Karpas-422 (cell line): ENCODE data around the gene CHRDL1. TPM values are rescaled to one million over a fixed set of nuclear protein-coding genes. Genes with fewer than 3 reads are reported as not detected.
"Not testable (repeated sequence)": the region's sequence is repeated elsewhere in the genome, so short reads cannot be mapped to it uniquely, and the experiment has no call there.

ENCODE experiments used
- DNase-seq: peaks from one replicate; pipeline ENCODE4 v3.0.0-alpha.2; 2015
- H2AFZ ChIP-seq: fragments of 200-600 bp; sonication (generic); 2 replicates; pipeline ENCODE4 v1.6.1; 2014; ENCODE audit warnings: antibody characterized with exemption, low read length, mixed read lengths
- H3K27ac ChIP-seq: fragments of 200-600 bp; sonication (generic); 2 replicates; pipeline ENCODE4 v1.5.1; 2014; ENCODE audit warnings: mild to moderate bottlenecking, low read length, moderate library complexity
- H3K27me3 ChIP-seq: fragments of 200-600 bp; sonication (generic); 2 replicates; pipeline ENCODE4 v1.6.1; 2014; ENCODE audit warnings: low read length, mixed read lengths
- H3K36me3 ChIP-seq: fragments of 200-600 bp; sonication (generic); 2 replicates; pipeline ENCODE4 v1.6.1; 2014; ENCODE audit warnings: low read length, mixed read lengths; ENCODE audit not compliant: insufficient read depth
- H3K4me1 ChIP-seq: fragments of 200-600 bp; sonication (generic); 2 replicates; pipeline ENCODE4 v1.6.1; 2014; ENCODE audit warnings: mild to moderate bottlenecking, low read length, mixed read lengths
- H3K4me2 ChIP-seq: fragments of 200-600 bp; sonication (generic); 2 replicates; pipeline ENCODE4 v1.6.1; 2014; ENCODE audit warnings: low read length, low read depth, mild to moderate bottlenecking; ENCODE audit not compliant: poor library complexity, severe bottlenecking
- H3K4me3 ChIP-seq: fragments of 200-600 bp; sonication (generic); 2 replicates; pipeline ENCODE4 v1.5.1; 2014; ENCODE audit warnings: mild to moderate bottlenecking, antibody characterized with exemption, low read length, mixed read lengths
- H3K79me2 ChIP-seq: fragments of 200-600 bp; sonication (generic); 2 replicates; pipeline ENCODE4 v1.6.1; 2014; ENCODE audit warnings: mild to moderate bottlenecking, low read length, mixed read lengths
- H3K9ac ChIP-seq: fragments of 200-600 bp; sonication (generic); 2 replicates; pipeline ENCODE4 v1.6.0; 2014; ENCODE audit warnings: low read length
- H3K9me2 ChIP-seq: fragments of 200-600 bp; sonication (generic), shearing (Covaris generic); replicated peaks from 2 replicates; pipeline ENCODE4 v1.6.0; 2014; ENCODE audit warnings: mild to moderate bottlenecking, low read length, moderate library complexity; ENCODE audit not compliant: insufficient read depth
- H3K9me3 ChIP-seq: fragments of 300-700, 200-600 bp; sonication (generic); 2 replicates; pipeline ENCODE4 v1.6.1; 2014; ENCODE audit warnings: low read length, mixed read lengths
- H4K20me1 ChIP-seq: fragments of 200-600 bp; sonication (generic); 2 replicates; pipeline ENCODE4 v1.6.1; 2014; ENCODE audit warnings: mild to moderate bottlenecking, antibody characterized with exemption, low read length, low read depth; ENCODE audit not compliant: insufficient read depth
- total RNA-seq: library from RNA; depleted of rRNA; stranded (reverse); fragments of >200 nt; shearing (Covaris generic); gene quantifications from 2 replicates; pipeline ENCODE4 v1.2.3, GENCODE V29; 2014; ENCODE audit warnings: low replicate concordance

CHRDL1 gene
- total RNA-seq, 1 experiment from 2014 or later: not detected

DNA sequence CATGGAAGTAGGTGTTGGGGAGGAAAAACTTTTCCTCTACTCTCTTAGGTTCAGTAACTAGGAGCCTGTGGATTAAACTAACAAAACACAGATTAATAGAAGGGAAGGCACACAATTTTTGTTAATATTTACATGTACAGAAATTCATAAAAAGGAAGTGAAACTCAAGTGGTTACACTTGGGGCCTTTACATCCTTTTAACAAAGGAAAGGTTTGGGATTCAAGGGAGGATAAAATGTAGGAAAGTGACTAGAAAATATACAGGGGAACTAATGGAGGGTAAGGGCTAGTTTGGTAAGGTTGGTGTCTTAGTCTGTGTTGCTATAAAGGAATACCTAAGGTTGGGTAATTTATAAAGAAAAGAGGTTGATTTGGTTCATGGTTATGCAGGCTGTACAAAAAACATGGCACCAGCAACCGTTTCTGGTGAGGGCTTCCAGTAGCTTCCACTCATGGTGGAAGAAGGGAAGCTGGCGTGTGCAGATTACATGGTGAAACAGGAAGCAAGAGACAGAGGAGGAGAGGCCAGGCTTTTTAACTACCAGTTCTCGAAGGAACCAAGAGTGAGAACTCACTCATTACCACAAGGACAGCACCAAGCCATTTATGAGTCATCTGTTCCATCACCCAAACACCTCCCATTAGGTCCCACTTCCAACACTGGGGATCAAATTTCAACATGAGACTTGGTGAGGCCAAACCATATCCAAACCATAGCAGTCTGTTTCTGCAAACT, 124.4 kb downstream of the CHRDL1 start:
- H3K27me3 ChIP-seq: no peaks in the 10 kb centered on the region
- no peaks in the 10 kb centered on the region for H3K79me2 ChIP-seq
- H3K4me1 ChIP-seq: no peaks in the 10 kb centered on the region
- no peak overlapping the region for H3K9ac ChIP-seq
- H3K36me3 ChIP-seq: no peaks in the 10 kb centered on the region
- no peaks in the 10 kb centered on the region for H3K9me2 ChIP-seq
- H3K9me3 ChIP-seq: no peaks in the 10 kb centered on the region
- H3K27ac ChIP-seq: no peak overlapping the region
- no peak for DNase-seq
- H2AFZ ChIP-seq: no peak overlapping the region
- no peaks in the 10 kb centered on the region for H4K20me1 ChIP-seq
- no peak overlapping the region for H3K4me2 ChIP-seq
- H3K4me3 ChIP-seq: no peak overlapping the region

DNA sequence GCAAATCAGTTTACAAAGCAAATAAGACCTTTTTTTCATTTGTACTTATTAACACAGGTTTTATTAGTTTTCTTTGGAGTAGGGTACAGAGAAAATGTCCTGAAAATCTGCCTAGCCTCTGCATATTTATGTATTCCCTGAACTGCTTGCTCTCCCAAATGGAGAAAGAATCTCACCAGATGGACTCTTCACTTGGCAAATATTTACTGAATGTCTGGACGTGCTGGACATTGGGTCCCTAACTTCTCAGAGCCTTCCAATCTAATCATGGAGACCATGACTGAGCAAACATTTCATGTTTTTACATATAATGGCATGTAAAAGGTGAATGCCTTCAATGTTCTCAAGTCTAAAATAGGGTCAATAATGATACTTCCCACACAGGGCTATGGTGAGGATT, 126.0 kb downstream of the CHRDL1 start:
- Histone ChIP-seq H3K4me3 (no peak overlapping the region), H3K79me2 (no peaks in the 10 kb centered on the region), H3K27me3 (no peaks in the 10 kb centered on the region), H3K9me2 (no peaks in the 10 kb centered on the region), H3K9ac (no peak overlapping the region), H3K9me3 (no peaks in the 10 kb centered on the region), H3K4me1 (no peaks in the 10 kb centered on the region), H3K27ac (no peak overlapping the region), H3K36me3 (no peaks in the 10 kb centered on the region), H3K4me2 (no peak overlapping the region), H2AFZ (no peak overlapping the region), H4K20me1 (no peaks in the 10 kb centered on the region)
- DNase-seq: no peak

DNA sequence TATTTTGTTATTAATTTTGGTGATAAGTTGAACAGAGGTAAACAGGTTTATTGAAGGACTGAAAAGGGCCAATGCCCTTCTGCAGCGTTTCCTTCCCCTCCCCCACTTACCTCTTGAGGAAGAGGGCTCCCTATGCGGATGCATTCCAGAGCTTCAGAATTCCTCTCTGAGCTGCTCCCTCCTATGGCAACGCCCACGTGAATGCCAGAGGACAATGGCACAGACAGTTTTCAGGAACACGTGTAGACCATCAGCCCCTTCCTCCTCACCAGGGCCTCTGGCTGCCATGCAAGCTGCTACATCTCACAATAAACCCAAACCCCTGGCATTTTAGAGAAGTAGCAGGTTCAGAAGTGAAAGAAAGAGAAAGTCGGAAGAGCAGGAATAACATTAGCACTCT, 127.9 kb downstream of the CHRDL1 start:
- no peak overlapping the region for H3K9ac ChIP-seq
- H3K79me2 ChIP-seq: no peaks in the 10 kb centered on the region
- no peak overlapping the region for H3K4me2 ChIP-seq
- H3K4me3 ChIP-seq: no peak overlapping the region
- no peaks in the 10 kb centered on the region for H3K27me3 ChIP-seq
- no peak overlapping the region for H3K27ac ChIP-seq
- H3K36me3 ChIP-seq: no peaks in the 10 kb centered on the region
- H4K20me1 ChIP-seq: no peaks in the 10 kb centered on the region
- DNase-seq: no peak
- H3K4me1 ChIP-seq: no peaks in the 10 kb centered on the region
- no peaks in the 10 kb centered on the region for H3K9me2 ChIP-seq
- H2AFZ ChIP-seq: no peak overlapping the region
- H3K9me3 ChIP-seq: no peaks in the 10 kb centered on the region

DNA sequence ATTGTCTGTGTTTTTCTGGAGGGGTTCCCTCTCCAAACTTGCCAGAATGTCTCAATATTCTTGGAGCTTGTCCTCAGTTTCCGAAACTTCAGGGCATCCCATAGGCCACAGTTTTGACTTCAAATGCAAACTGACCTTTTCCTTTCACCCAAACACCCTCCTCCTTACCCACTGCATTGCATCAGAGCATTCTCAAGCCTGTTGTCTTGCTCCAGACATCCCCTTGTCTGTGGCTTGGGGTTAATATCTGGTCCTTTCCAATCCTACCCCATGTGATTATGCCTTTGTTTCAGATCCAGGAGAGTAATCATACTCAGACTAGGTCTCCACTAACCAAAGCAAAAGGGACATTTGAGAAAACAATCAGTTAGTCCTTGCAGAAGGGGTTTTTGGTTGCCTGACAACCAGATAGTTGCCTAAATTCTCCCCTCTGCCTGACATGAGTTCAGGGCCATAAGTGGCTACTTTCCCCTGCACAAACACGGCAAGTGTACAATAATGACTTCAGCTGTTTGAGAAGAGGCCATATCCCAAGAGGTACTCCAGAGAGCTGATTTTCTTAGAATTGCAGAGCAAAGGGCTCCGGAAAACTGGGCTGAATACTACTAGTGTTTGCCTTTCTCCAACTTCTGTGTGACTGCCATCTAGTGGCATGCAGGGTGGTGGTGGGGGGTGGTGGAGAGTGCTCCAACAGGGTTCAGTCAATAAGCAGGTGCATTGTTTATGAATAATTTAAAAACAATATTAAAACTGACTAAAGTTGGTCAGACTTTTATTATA, 130.2 kb downstream of the CHRDL1 start:
- Histone ChIP-seq H3K27ac (no peak overlapping the region), H3K9me3 (no peaks in the 10 kb centered on the region), H3K79me2 (no peaks in the 10 kb centered on the region), H3K36me3 (no peaks in the 10 kb centered on the region), H4K20me1 (no peaks in the 10 kb centered on the region), H3K4me1 (no peaks in the 10 kb centered on the region), H2AFZ (no peak overlapping the region), H3K4me2 (no peak overlapping the region), H3K27me3 (no peaks in the 10 kb centered on the region), H3K9me2 (no peaks in the 10 kb centered on the region), H3K9ac (no peak overlapping the region), H3K4me3 (no peak overlapping the region)
- peak; percentile 80 for DNase-seq

DNA sequence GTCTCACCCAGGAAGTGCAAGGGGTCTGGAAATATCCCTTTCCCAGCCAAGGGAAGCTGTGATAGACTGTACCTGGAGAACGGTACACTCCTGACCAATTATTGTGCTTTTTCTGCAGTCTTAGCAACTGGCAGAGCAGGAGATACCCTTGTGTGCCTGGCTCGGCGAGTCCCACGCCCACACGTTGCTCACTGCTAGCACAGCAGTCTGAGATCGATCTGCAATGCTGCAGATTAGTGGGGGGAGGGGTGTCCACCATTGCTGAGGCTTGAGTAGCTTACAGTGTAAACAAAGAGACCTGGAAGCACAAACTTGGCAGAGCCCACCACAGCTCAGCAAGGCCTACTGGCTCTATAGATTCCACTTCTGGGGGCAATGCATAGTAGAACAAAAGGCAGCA, 138.5 kb downstream of the CHRDL1 start:
- H2AFZ ChIP-seq: no peak overlapping the region
- H3K27me3 ChIP-seq: no peaks in the 10 kb centered on the region
- no peak for DNase-seq
- H3K4me2 ChIP-seq: no peak overlapping the region
- no peaks in the 10 kb centered on the region for H3K9me2 ChIP-seq
- no peaks in the 10 kb centered on the region for H3K36me3 ChIP-seq
- H3K9me3 ChIP-seq: no peaks in the 10 kb centered on the region
- no peak overlapping the region for H3K4me3 ChIP-seq
- H4K20me1 ChIP-seq: no peaks in the 10 kb centered on the region
- no peaks in the 10 kb centered on the region for H3K79me2 ChIP-seq
- no peaks in the 10 kb centered on the region for H3K4me1 ChIP-seq
- H3K9ac ChIP-seq: no peak overlapping the region
- H3K27ac ChIP-seq: no peak overlapping the region

DNA sequence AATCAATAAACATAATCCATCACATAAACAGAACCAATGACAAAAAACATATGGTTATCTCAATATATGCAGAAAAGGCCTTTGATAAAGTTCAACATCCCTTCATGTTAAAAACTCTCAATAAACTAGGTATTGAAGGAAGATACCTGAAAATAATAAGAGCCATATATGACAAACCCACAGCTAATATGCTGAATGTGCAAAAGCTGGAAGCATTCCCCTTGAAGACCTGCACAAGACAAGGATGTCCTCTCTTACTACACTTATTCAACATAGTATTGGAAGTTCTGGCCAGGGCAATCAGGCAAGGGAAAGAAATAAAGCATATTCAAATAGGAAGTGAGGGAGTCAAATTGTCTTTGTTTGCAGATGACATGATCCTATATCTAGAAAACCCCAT, 141.3 kb downstream of the CHRDL1 start:
- not testable (repeated sequence) for H3K4me1 ChIP-seq, H3K79me2 ChIP-seq, H3K4me2 ChIP-seq, H3K27ac ChIP-seq, H3K9me3 ChIP-seq, H3K9ac ChIP-seq, H4K20me1 ChIP-seq, DNase-seq, H3K36me3 ChIP-seq, H3K9me2 ChIP-seq, H3K4me3 ChIP-seq, H3K27me3 ChIP-seq, H2AFZ ChIP-seq

GRCh38 chrX:110646386-110646785, 149.2 kb downstream of the CHRDL1 start:
- no peak overlapping the region for H2AFZ ChIP-seq
- H3K9ac ChIP-seq: no peak overlapping the region
- no peaks in the 10 kb centered on the region for H3K27me3 ChIP-seq
- H3K27ac ChIP-seq: no peak overlapping the region
- no peaks in the 10 kb centered on the region for H3K9me2 ChIP-seq
- H3K4me1 ChIP-seq: no peaks in the 10 kb centered on the region
- no peaks in the 10 kb centered on the region for H3K36me3 ChIP-seq
- H3K4me2 ChIP-seq: no peak overlapping the region
- H3K79me2 ChIP-seq: no peaks in the 10 kb centered on the region
- no peaks in the 10 kb centered on the region for H3K9me3 ChIP-seq
- DNase-seq: no peak
- no peak overlapping the region for H3K4me3 ChIP-seq
- no peaks in the 10 kb centered on the region for H4K20me1 ChIP-seq
